Neutrophil (primary cell): Measurements from ENCODE around the gene RHBDL2.

Experiments used
- H3K27ac ChIP-seq: fragments of 200-600 bp; sonication (generic); 2 replicates; pipeline ENCODE4 v1.5.1; 2016; ENCODE audit warnings: mild to moderate bottlenecking, moderate library complexity
- H3K27me3 ChIP-seq: fragments of 200-600 bp; sonication (generic); 2 replicates; pipeline ENCODE4 v1.6.0; 2016; ENCODE audit warnings: mild to moderate bottlenecking
- H3K36me3 ChIP-seq: fragments of 200-600 bp; sonication (generic); 2 replicates; pipeline ENCODE4 v1.5.1; 2017
- H3K4me1 ChIP-seq, 2 experiments: fragments of 200-600 bp in 1 of 2; sonication (generic) in 1 of 2; 1 replicate in 1 of 2; 2 replicates in 1 of 2; pipeline versions ENCODE4 v1.5.1 to v1.6.1; 2013 to 2016; ENCODE audit warnings: low read depth in 1 of 2, low read length in 1 of 2, mild to moderate bottlenecking in 1 of 2, moderate library complexity in 1 of 2; ENCODE audit not compliant: control insufficient read depth in 1 of 2, insufficient read depth in 1 of 2
- H3K4me3 ChIP-seq, 2 experiments: fragments of 200-600 bp in 1 of 2; sonication (generic) in 1 of 2; 1 replicate in 1 of 2; 2 replicates in 1 of 2; pipeline ENCODE4 v1.5.1; 2013 to 2016; ENCODE audit warnings: low read depth in 1 of 2, low read length in 1 of 2, mild to moderate bottlenecking in 1 of 2, moderate library complexity in 1 of 2
- H3K9me3 ChIP-seq: fragments of 200-600 bp; sonication (generic); 2 replicates; pipeline ENCODE4 v1.5.1; 2016
- CTCF ChIP-seq: fragments of 200-600 bp; sonication (generic); IDR thresholded peaks from 2 replicates; pipeline ENCODE4 v1.5.1; 2016; ENCODE audit warnings: antibody characterized with exemption

The RHBDL2 gene

DNA sequence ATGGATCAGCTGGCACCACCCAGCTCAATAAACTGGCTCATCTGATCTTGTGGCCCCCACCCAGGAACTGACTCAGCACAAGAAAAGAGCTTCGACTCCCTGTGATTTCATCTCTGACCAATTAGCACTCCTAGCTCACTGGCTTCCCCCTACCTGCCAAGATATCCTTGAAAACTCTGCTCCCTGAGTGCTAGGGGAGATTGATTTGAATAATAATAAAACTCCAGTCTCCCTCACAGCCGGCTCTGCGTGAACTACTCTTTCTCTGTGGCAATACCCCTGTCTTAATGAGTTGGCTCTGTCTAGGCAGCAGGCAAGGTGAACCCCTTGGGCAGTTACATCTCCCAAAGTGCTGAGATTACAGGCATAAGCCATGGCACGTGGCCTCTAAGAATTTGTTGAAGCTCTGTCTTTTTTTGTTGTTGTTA lies 11.8 kb upstream of the RHBDL2 start:
- Histone ChIP-seq H3K27me3 (peaks cover 9% of the 10 kb centered on the region), H3K4me3 (no peak overlapping the region), H3K9me3 (no peaks in the 10 kb centered on the region), H3K4me1 (no peaks in the 10 kb centered on the region), H3K36me3 (no peaks in the 10 kb centered on the region), H3K27ac (no peak overlapping the region)
- TF ChIP-seq CTCF, result no peak

GRCh38 chr1:38950553-38950952 lies 8.9 kb upstream of the RHBDL2 start:
- H3K9me3 ChIP-seq, result no peaks in the 10 kb centered on the region
- H3K27me3 ChIP-seq, result peaks cover 9% of the 10 kb centered on the region
- no peak overlapping the region for H3K27ac ChIP-seq
- no peaks in the 10 kb centered on the region for H3K4me1 ChIP-seq
- no peaks in the 10 kb centered on the region for H3K36me3 ChIP-seq
- no peak overlapping the region for H3K4me3 ChIP-seq
- no peak for TF ChIP-seq CTCF

DNA sequence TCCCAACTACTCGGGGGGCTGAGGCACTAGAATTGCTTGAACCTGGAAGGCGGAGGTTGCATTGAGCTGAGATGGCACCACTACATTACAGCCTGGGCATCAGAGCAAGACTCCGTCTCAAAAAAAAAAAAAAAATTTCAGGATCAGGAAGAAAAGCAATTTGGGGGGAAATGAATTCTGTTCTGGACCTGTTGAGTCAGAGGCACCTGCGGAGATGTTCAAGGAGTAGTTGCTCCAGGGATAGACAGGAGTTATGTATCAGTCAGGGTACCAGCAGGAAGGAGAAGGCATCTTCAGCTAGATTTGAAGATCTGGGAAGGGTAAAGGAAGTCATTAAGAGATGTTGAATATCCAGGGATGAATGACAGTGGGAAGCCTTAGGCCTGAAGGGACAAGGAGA lies 2.9 kb upstream of the RHBDL2 start:
- H3K27ac ChIP-seq, result no peak overlapping the region
- no peaks in the 10 kb centered on the region for H3K4me1 ChIP-seq
- no peaks in the 10 kb centered on the region for H3K27me3 ChIP-seq
- no peaks in the 10 kb centered on the region for H3K9me3 ChIP-seq
- H3K4me3 ChIP-seq, result no peak overlapping the region
- H3K36me3 ChIP-seq, result no peaks in the 10 kb centered on the region
- no peak for TF ChIP-seq CTCF

GRCh38 chr1:38942664-38943428 lies 1.2 kb upstream of the RHBDL2 start:
- Histone ChIP-seq H3K36me3 (no peaks in the 10 kb centered on the region), H3K9me3 (no peaks in the 10 kb centered on the region), H3K27ac (no peak overlapping the region), H3K4me3 (no peak overlapping the region), H3K27me3 (no peaks in the 10 kb centered on the region), H3K4me1 (no peaks in the 10 kb centered on the region)
- no peak for TF ChIP-seq CTCF

DNA sequence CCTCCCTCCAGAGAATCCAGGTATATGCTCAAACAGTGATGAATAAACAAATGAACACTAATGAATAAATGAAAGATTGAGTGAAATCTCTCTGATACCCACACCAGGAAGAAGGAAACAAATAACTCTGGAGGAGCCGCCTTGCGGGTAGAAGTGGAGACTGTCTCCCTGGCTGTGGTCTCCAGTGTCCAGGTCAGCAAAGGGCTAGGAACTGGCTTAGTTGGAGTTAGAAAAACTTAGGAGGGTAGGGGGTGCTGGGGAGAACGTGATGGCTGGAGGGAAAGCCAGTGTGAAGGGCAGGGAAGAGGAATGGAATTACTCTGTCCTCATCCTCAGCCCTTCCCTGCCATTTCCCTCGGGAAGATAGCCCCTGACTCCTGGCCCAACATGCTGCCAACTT lies 537 bp downstream of the RHBDL2 start:
- Histone ChIP-seq H3K36me3 (no peaks in the 10 kb centered on the region), H3K4me1 (no peaks in the 10 kb centered on the region), H3K27ac (no peak overlapping the region), H3K9me3 (no peaks in the 10 kb centered on the region), H3K27me3 (no peaks in the 10 kb centered on the region), H3K4me3 (no peak overlapping the region)
- TF ChIP-seq CTCF, result no peak
